ENCODE data around the gene GRIK3.

Gene GRIK3

GRCh38 chr1:37042506-37042905, 8.2 kb upstream of the GRIK3 start:
- DNase-seq = no peak

- no peak for DNase-seq
These were observed 7.2 kb upstream of the GRIK3 start for GRCh38 chr1:37041483-37041882.

- DNase-seq = no peak
These were observed 6.5 kb upstream of the GRIK3 start for GRCh38 chr1:37040773-37041172.

- no peak for DNase-seq
These were observed 5.9 kb upstream of the GRIK3 start for GRCh38 chr1:37040261-37040660.

- no peak for DNase-seq
These were observed 4.1 kb upstream of the GRIK3 start for GRCh38 chr1:37038227-37039093.

GRCh38 chr1:37037690-37038089, 3.4 kb upstream of the GRIK3 start:
- no peak for DNase-seq

- no peak for DNase-seq
These were observed 2.3 kb upstream of the GRIK3 start for GRCh38 chr1:37036667-37037053.

- no peak for DNase-seq
These were observed 1.7 kb upstream of the GRIK3 start for GRCh38 chr1:37035796-37036666.

- no peak for DNase-seq
These were observed 838 bp upstream of the GRIK3 start for GRCh38 chr1:37035014-37035691.

GRCh38 chr1:37033355-37034101, 787 bp downstream of the GRIK3 start:
- DNase-seq = no peak

GRCh38 chr1:37032660-37033354, 1.5 kb downstream of the GRIK3 start:
- no peak for DNase-seq

GRCh38 chr1:37031871-37032270, 2.4 kb downstream of the GRIK3 start:
- DNase-seq = no peak

- DNase-seq = no peak
These were observed 2.9 kb downstream of the GRIK3 start for GRCh38 chr1:37031429-37031828.

- DNase-seq = no peak
These were observed 5.2 kb downstream of the GRIK3 start for GRCh38 chr1:37028981-37029617.

- DNase-seq = no peak
These were observed 12.8 kb downstream of the GRIK3 start for GRCh38 chr1:37021502-37021901.

- no peak for DNase-seq
These were observed 13.6 kb downstream of the GRIK3 start for GRCh38 chr1:37020653-37021277.

GRCh38 chr1:37018510-37018909, 15.8 kb downstream of the GRIK3 start:
- DNase-seq = no peak

GRCh38 chr1:37017720-37018119, 16.6 kb downstream of the GRIK3 start:
- DNase-seq = no peak

- DNase-seq = no peak
These were observed 18.2 kb downstream of the GRIK3 start for GRCh38 chr1:37016121-37016520.

GRCh38 chr1:37015713-37016112, 18.6 kb downstream of the GRIK3 start:
- no peak for DNase-seq

GRCh38 chr1:37012226-37012625, 22.1 kb downstream of the GRIK3 start:
- DNase-seq = no peak
